Ramos (cell line): ENCODE measurements around the gene FAM25G.

ENCODE experiments used
- in situ Hi-C: fragments of 300-500 bp; cut with MboI; formaldehyde crosslinking; loops from one replicate; pipeline ENCODE4 v1.14.3; 2022; ENCODE audit warnings: low sequenced_read_pairs; ENCODE audit not compliant: unreplicated experiment

The FAM25G gene

GRCh38 chr10:47449979-47450378, 41.5 kb downstream of the FAM25G start:
- in situ Hi-C loops: no loop called here

DNA sequence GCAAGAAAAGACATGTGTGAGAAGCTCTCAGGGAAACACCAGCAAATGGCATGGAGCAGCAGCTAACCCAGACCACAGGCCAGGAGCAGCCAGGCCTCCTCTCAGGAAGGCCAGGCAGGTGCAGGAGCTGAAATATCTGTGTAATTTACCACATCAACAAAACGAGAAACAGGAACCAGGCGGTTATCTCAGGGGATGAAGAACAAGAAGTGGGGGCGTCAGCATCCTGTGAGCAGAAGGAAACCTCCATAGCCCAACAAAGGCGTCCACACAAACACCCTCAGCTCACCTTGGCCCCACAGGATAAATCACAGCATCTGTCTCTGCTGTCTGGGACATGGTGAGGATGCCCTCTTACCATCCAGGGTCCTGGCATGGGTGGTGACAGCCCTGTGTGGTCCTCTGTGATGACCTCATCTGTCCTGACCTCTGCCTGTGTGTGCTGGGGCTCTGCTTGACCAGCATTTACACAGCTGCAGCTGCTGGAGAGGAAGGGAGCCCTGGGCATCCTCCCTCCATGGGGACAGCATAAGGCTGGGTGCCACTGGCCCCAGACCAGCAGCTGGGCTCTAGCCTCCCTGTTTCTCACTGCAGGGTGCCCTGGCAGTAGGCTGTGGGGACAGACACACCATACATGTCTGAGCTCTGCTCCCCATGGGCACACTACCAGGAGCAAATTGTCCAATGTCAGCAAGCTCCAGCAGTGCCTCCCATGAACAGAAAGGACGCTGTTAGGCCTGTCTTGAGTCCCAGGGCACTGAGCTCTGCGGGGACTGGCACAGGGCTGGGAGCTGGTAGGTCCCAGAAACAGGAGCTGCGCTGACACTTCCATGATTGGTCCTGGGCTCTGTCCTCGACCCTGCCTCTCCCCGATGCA, 42.2 kb downstream of the FAM25G start:
- in situ Hi-C loops: no loop called here

GRCh38 chr10:47447705-47448104, 43.8 kb downstream of the FAM25G start:
- in situ Hi-C loops: no loop called here

DNA sequence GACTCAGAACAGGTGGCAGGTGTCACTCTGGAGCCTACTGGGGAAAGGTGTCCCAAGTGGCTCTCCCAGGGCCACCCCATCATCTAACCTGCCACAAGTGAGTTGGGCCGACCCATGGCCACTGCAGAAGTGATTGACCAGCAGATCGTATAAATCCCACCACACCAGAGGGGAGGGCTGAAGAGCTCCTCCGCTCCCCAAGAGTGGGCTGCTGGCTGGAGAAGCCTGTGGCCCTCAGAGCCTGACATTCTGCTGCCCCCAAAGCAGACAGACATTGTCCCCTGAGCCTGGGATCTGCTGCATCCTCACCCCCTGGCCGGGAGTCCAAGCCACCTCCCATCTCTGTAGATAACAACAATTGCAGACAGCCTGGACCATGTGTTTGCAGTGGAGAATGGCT, 44.3 kb downstream of the FAM25G start:
- in situ Hi-C loops: no loop called here

- in situ Hi-C loops: no loop called here
These were observed 45.8 kb downstream of the FAM25G start for GRCh38 chr10:47445720-47446119.

GRCh38 chr10:47444047-47444446, 47.5 kb downstream of the FAM25G start:
- in situ Hi-C loops: no loop called here

- in situ Hi-C loops: no loop called here
These were observed 48.4 kb downstream of the FAM25G start for GRCh38 chr10:47443145-47443544.

DNA sequence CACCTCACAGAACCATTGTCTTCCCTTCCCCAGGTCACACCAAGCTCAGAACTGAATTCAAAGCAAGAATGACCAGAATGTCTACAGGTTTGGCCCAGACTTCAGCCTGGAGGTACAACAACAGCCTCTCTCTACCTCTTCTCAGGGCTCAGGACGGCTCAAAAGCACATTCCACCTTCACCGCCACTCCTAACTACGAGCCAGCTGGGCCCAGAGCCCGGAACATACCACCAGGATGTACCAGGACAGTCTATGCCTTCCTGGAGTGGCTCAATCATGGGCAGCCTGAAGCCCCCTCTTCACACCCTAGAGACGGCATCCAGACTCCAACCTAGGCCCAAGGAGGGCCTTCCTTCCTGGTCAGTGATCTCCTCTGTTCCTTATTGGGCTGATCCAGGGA, 49.1 kb downstream of the FAM25G start:
- in situ Hi-C loops: no loop called here

DNA sequence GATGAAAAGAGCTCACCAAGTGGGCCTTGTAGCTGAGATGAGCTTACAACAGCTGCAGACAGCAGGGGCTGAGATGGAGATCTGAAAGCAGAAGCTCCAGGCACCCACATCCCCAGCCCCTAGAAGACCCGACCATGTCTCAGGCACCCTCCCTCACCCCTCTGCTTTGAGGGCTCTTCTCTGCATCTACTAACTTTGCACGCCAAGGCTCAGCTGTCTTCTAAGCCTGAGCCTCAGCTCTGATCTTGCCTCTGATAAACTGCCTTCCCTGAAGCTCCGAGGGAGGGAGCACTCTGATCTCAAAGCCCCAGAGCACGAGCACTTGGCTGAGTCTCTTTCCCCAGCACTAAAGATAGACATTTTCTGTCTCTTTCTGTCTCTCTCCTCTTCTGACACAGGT, 49.6 kb downstream of the FAM25G start:
- in situ Hi-C loops: no loop called here

DNA sequence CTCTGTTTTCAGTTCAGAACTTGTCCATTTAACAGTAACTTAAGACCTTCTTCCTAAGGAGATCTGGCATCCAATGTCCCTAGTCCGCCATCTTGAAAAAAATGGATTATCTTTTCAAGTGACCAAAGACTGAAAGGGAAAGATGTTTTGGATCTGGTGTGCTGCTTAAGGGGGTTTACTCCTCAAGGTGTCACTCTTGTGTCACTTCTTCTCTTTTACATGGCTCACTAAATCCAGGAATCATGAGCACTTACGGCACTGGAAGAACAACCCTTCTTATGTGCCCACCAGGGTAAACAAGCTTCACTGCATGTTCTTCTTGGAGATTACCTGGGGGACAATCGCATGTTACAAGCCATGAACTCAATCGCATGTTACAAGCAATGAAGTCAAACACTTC, 51.3 kb downstream of the FAM25G start:
- in situ Hi-C loops: no loop called here

DNA sequence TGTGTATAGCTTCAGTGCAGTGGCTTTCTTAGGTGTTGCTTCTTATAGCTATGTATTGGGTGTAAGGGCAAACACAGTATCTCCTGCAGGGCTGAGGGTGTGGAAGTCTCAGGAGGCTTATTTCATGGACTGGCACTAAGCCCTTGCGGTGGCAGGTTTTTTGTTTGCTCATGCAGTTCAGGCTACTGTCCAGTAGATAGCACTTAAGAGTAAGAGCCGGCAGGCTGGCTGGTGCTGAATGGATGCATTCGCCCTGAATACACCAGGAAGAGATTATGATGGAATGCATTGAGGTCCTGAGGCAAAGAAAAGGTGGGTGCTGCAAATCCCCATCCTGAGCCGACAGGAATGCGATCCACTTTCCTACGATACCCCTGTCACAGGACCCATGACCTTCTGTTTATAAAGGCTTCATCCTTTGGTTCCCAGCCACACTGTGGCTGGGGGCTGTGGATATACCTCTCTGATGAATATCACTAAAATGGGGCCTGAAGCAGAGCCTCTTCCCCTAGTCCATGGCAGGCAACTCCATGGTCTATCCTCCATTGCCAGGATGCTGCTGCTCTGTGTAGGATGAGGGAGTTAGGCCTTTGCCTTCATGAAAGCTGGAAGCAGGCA, 52.5 kb downstream of the FAM25G start:
- in situ Hi-C loops: no loop called here
